Dendritic cell treated with granulocyte-macrophage colony-stimulating factor and Interleukin-4, amounts not matched to agents 40 ng/mL and 50 ng/mL, for 4 days (primary cell): ENCODE measurements around the gene CDK5RAP1.

Source experiments
- H3K27ac Mint-ChIP-seq: one replicate; pipeline ENCODE4 v1.8.0; 2022; ENCODE audit warnings: mild to moderate bottlenecking, mixed read lengths
- H3K27me3 Mint-ChIP-seq: one replicate; pipeline ENCODE4 v1.8.0; 2022; ENCODE audit warnings: mild to moderate bottlenecking, mixed read lengths
- H3K36me3 Mint-ChIP-seq: one replicate; pipeline ENCODE4 v1.8.0; 2022; ENCODE audit warnings: low read depth, mixed read lengths
- H3K4me1 Mint-ChIP-seq: one replicate; pipeline ENCODE4 v1.8.0; 2022; ENCODE audit warnings: low read depth, mixed read lengths
- H3K4me3 Mint-ChIP-seq: one replicate; pipeline ENCODE4 v1.8.0; 2022; ENCODE audit warnings: mild to moderate bottlenecking, moderate library complexity, mixed read lengths
- H3K9me3 Mint-ChIP-seq: one replicate; pipeline ENCODE4 v1.8.0; 2022; ENCODE audit warnings: mixed read lengths
- intact Hi-C: fragments of 100-400 bp; cut with micrococcal nuclease; formaldehyde crosslinking; loops from one replicate; pipeline ENCODE4 v1.15.0; 2022

The CDK5RAP1 gene

DNA sequence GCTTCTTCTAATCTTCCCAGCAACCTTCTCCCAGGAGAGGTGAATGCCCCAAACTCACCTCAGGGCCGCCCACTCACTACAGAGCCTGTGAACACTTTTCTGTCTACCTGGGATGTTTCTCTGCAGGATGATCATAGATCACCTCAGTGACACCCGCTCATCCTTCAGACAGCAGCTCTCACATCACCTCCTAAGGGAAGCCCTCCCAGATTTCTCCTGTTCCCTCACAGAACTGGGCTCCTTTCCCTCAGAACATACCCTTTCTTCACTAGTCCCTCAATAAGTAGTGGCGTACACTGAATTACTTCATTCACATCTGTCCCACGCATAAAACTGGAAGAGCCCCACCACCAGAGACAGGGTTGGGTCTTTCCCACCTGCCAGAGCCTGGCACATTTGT is 57.8 kb downstream of the CDK5RAP1 start:
- Mint-ChIP-seq H3K4me1 (no peaks in the 10 kb centered on the region), H3K9me3 (no peaks in the 10 kb centered on the region), H3K36me3 (peaks cover 11% of the 10 kb centered on the region), H3K4me3 (no peak overlapping the region), H3K27me3 (peaks cover 2% of the 10 kb centered on the region), H3K27ac (no peak overlapping the region)
- intact Hi-C loops = no loop called here

DNA sequence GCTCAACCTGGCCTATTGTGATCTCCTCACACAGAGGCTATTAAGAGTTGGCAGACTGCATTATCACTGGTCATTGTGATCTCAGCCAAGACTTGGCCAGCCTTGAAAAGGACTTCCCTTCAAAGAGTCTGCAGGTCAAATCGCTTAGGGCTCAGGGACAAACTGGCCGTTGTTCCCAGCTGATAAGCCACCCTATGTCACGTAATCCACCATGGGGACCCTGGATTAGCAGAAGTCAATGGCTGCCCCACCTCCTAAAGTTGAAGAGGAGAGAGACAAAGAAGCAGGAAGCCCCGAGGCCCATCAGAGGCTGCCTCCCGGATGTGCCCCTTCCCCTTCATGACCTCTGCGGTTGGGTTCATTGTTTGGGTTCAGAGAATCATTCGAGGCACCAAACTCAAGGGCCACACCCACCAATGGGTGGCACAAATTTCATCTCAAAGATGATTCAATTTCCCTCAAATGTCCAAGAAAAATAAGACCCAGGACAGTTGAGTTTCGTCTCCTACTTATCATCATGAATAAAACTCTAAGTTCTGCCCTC is 61.7 kb downstream of the CDK5RAP1 start:
- H3K4me1 Mint-ChIP-seq = no peaks in the 10 kb centered on the region
- H3K4me3 Mint-ChIP-seq = no peak overlapping the region
- intact Hi-C loops = no loop called here
- peaks cover 2% of the 10 kb centered on the region for H3K27me3 Mint-ChIP-seq
- no peaks in the 10 kb centered on the region for H3K36me3 Mint-ChIP-seq
- no peaks in the 10 kb centered on the region for H3K9me3 Mint-ChIP-seq
- H3K27ac Mint-ChIP-seq = no peak overlapping the region

DNA sequence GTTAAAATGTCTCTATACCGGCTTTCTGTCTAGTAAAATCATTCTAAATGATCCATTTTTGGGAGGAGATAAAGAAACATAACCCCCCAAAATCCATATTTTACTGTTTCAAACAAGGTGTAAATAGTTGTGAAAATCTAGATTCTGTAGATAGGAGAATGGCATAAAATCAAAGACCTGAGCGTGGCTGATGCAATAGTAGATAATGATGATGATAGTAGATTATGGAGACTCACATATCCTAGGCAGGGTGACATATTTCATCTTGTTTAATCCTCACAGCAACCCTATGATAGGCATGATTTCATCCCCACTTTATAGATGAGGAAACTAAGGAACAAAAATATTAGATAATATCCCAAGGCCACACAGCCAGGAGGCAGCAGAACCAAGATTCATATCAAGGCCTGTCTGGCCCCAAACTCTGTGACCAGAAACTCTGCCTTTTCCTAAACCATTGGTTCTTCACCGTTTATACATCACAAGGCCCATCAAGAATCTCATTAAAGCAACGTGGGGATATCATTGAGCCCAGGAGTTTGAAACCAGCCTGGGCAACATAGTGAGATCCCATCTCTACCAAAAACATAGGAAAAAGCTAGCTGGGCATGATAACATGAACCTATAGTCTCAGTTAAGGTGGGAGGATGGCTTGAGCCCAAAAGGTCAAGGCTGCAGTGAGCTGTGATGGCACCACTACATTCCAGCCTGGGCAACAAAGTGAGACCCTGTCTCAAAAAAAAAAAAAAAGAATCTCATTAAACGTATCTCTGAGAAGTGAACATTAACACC is 62.7 kb downstream of the CDK5RAP1 start:
- Mint-ChIP-seq H3K9me3 (no peaks in the 10 kb centered on the region), H3K27ac (no peak overlapping the region), H3K4me1 (no peaks in the 10 kb centered on the region), H3K27me3 (peaks cover 4% of the 10 kb centered on the region), H3K4me3 (no peak overlapping the region), H3K36me3 (no peaks in the 10 kb centered on the region)
- intact Hi-C loops = no loop called here

DNA sequence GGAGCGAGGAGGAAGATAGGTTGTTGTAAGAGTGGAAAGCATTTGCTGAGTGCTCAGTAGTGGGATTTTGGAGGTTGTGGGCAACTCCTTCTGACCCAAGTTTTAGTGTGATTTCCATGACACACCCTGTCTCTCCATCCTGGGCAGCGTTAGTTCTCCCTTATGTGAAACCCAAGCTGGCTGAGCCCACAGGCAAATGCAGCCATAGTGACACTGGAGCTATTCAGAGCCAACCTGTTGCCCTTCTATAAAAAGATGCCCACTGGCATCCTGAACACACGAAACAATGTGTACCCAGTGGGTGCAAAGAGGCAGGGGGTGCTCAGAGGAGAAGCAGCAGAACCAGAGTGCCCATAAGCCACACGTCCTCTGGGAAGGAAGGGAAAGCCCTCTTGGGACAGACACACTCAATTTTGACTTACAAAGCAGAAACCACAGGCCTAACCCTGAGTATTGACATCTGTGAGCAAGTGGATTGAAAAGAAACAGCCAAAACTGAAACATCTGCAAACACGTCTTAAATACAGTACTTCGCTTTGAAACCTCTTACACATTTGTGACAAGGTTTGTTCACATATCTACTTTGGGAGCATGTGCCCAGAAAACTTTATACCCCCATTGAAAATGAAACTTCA is 63.7 kb downstream of the CDK5RAP1 start:
- Mint-ChIP-seq H3K36me3 (no peaks in the 10 kb centered on the region), H3K4me3 (no peak overlapping the region), H3K4me1 (no peaks in the 10 kb centered on the region), H3K27ac (no peak overlapping the region), H3K9me3 (no peaks in the 10 kb centered on the region), H3K27me3 (peaks cover 6% of the 10 kb centered on the region)
- intact Hi-C loops = no loop called here

DNA sequence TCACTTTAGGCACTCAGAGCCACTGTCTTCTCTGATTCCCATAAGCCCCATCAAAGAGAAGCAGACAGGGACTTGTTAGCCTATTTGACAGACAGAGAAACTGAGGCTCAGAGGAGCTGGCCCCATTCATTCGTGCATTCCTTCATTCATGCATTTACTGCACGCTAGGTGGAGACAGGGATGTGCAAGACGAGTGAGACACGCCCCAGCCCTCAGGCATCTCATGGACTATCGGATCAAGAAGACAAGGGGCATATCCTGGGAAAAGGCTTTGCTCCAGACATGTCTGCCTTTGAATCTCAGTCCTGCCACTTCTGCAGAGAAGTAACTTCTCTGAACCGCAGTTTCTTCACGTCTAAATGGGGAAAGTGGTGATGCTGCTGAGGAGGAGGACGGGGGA is 64.2 kb downstream of the CDK5RAP1 start:
- Mint-ChIP-seq H3K27me3 (peaks cover 6% of the 10 kb centered on the region), H3K4me1 (no peaks in the 10 kb centered on the region), H3K9me3 (no peaks in the 10 kb centered on the region), H3K4me3 (no peak overlapping the region), H3K36me3 (no peaks in the 10 kb centered on the region), H3K27ac (no peak overlapping the region)
- intact Hi-C loops = no loop called here

DNA sequence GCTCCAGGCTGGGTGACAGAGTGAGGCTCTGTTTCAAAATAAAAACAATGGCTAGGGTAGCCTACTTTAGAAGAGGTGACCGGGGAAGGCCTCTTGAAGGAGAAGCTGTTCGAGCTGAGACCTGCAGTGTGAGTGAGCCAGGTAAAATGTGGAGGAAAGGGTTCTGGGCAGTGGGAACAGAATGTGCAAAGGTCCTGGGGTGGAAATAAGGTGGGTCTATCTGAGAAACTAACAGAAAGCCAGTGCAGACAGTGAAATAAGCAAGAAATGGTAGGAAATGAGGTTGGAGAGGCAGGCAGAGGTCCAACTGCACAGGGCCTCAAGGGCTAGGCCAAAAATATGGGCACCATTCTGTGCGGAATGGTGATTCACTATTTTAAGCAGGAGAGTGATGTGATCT is 64.9 kb downstream of the CDK5RAP1 start:
- no peak overlapping the region for H3K4me3 Mint-ChIP-seq
- no peak overlapping the region for H3K27ac Mint-ChIP-seq
- no peaks in the 10 kb centered on the region for H3K4me1 Mint-ChIP-seq
- peaks cover 6% of the 10 kb centered on the region for H3K27me3 Mint-ChIP-seq
- intact Hi-C loops = no loop called here
- no peaks in the 10 kb centered on the region for H3K9me3 Mint-ChIP-seq
- H3K36me3 Mint-ChIP-seq = no peaks in the 10 kb centered on the region

DNA sequence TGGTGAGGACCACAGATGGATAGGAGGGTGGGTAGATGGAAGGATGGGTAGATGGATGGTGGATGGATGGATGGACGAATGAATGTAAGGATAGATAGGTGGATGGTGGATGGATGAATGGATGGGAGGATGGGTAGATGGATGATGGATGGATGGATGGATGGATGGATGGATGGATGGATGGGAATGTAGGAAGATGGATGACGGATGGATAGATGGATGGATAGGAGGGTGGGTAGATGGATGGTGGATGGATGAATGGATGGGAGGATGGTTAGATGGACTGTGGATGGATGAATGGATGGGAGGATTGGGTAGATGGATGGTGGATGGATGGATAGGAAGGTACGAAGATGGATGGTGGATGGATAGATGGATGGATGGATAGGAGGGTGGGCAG is 67.2 kb downstream of the CDK5RAP1 start:
- Mint-ChIP-seq H3K9me3 (no peaks in the 10 kb centered on the region), H3K27ac (no peak overlapping the region), H3K36me3 (no peaks in the 10 kb centered on the region), H3K27me3 (peaks cover 6% of the 10 kb centered on the region), H3K4me3 (no peak overlapping the region), H3K4me1 (no peaks in the 10 kb centered on the region)
- intact Hi-C loops = no loop called here

DNA sequence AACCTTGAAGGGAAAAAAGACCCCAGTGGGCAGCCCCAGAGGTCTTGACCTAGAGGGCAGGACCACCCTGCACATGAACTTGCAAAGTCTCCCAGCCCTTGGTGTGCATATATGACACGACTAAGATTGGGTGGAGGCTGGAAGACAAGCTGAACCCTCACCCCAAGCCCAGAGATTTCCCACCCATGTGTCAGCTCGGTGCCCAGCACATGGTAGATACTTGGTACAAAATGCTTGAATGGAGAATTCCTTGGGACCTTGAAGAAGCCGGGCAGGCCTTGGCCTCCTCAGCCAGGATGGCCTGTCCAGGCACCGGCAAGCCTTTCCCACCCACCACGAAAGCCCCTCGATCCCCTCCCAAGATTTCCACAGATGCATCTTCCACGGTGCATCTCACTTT is 67.7 kb downstream of the CDK5RAP1 start:
- Mint-ChIP-seq H3K27ac (no peak overlapping the region), H3K27me3 (peaks cover 7% of the 10 kb centered on the region), H3K36me3 (no peaks in the 10 kb centered on the region), H3K9me3 (no peaks in the 10 kb centered on the region), H3K4me1 (no peaks in the 10 kb centered on the region), H3K4me3 (no peak overlapping the region)
- intact Hi-C loops = no loop called here

DNA sequence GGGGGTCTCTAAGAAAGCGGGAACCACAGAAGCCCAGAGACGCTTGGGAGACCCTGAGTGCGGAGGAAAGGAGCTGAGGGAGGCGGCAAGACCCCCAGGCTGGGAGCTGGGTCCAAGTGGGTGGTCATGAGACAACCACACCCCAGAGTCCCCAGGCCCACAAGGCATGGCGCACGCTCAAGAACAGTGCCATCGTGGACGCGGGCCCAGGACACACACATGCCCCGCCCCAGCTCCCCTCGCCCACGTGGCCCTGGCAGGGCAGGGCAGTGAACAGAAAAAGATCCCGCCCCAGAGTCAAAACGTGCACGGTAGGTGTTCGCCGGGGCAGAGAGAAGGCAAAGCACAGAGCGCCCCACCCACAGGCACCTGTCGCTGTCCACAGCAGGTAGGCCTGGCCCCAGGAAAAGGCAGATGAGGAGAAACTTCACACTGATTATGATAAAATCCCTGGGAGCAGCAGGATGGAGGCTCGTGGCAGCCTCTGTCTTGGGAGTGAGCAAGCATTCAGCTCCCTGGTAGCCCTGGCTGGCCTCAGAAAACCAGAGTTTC is 68.3 kb downstream of the CDK5RAP1 start:
- H3K27ac Mint-ChIP-seq = no peak overlapping the region
- H3K27me3 Mint-ChIP-seq = peaks cover 7% of the 10 kb centered on the region
- no peaks in the 10 kb centered on the region for H3K9me3 Mint-ChIP-seq
- H3K4me1 Mint-ChIP-seq = no peaks in the 10 kb centered on the region
- no peak overlapping the region for H3K4me3 Mint-ChIP-seq
- no peaks in the 10 kb centered on the region for H3K36me3 Mint-ChIP-seq
- intact Hi-C loops = no loop called here

DNA sequence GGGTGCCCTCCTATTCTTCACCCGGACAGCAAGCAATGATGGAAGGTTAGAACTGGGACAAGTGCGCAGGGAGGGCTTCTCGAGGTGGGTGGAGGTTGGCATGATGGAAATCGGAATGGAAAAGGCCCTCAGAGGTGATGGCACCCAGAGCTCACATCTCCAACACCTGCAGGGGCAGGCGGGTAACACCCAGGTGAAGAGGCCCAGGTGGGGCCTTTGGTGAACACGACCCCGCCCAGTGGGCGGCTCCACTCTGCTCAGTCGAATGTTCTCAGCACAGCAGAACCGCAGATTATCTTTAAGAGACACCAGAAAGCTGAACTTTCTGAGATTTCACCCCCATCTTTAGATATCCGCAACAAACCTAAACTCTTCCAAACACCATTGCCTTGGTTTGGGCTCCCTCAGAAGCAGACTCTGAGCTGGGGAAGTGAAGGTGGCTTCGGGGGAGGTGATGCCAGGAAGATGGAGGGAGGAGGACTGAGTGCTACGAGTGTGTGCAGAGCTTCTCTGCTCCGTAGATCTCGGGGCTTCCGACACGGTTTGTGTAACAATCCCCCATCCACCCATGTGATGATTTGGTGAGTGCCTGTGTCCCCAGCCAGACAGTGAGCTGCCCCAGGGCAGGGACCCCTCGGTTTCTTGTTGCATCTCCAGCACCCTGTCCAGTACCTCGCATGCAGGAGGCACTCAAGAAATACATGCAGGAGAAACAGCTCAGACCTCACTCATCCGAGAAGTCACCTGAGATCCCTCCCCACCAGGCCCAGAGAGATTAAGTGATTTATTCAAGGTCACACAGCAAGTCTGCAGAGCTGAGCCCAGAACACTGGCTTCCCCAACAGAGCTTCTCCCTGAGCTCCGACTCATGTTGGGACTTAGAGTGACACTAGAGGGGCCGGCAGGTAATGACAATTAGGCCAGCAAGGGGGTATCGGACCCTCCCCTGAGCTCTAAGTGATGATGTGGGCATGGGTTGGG is 72.9 kb downstream of the CDK5RAP1 start:
- H3K4me1 Mint-ChIP-seq = no peaks in the 10 kb centered on the region
- intact Hi-C loops = no loop called here
- no peaks in the 10 kb centered on the region for H3K36me3 Mint-ChIP-seq
- peaks cover 2% of the 10 kb centered on the region for H3K27me3 Mint-ChIP-seq
- no peak overlapping the region for H3K27ac Mint-ChIP-seq
- H3K4me3 Mint-ChIP-seq = no peak overlapping the region
- H3K9me3 Mint-ChIP-seq = no peaks in the 10 kb centered on the region

DNA sequence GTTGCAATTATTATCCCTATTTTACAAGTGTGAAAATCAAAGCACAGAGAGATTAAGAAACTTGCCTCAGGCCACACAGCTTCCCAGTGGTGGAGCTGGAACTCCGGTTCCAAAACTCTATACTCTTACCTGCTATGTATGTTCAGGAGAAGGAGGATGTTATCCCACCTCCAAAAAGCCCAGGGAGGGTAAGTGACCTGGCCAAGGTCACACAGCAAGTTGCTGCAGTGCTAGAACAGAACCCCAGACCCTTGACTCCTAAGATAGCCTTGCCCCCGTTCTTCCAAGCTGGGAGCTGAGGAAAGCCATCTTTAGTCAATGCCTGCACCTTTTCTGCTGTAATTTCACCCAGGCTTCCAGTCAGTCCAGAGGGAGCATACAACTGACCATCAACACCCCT is 76.0 kb downstream of the CDK5RAP1 start:
- Mint-ChIP-seq H3K27ac (no peak overlapping the region), H3K4me3 (no peak overlapping the region), H3K9me3 (no peaks in the 10 kb centered on the region), H3K27me3 (peaks cover 2% of the 10 kb centered on the region), H3K4me1 (no peaks in the 10 kb centered on the region), H3K36me3 (no peaks in the 10 kb centered on the region)
- intact Hi-C loops = no loop called here

DNA sequence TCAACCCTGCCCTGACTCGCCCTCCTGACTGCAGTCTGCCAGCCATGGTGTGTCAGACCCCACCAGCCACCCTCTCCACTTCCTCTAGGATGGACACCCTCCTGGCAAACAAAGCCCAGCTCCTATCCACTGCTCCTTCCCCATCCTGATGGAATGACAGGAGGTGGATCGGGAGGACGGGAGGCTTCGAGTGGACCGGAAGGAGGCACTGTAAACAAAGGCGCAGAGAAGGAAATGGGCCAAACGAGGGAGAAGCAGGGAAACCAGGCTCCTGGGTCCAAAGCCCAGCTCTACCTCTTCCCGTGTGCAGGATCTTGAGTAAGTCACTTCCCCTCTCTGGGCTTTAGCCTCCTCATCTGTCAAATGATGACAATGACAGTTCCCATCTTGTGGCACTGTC is 78.1 kb downstream of the CDK5RAP1 start:
- no peak overlapping the region for H3K27ac Mint-ChIP-seq
- H3K4me3 Mint-ChIP-seq = no peak overlapping the region
- H3K9me3 Mint-ChIP-seq = no peaks in the 10 kb centered on the region
- peaks cover 1% of the 10 kb centered on the region for H3K27me3 Mint-ChIP-seq
- no peaks in the 10 kb centered on the region for H3K36me3 Mint-ChIP-seq
- intact Hi-C loops = no loop called here
- no peaks in the 10 kb centered on the region for H3K4me1 Mint-ChIP-seq

DNA sequence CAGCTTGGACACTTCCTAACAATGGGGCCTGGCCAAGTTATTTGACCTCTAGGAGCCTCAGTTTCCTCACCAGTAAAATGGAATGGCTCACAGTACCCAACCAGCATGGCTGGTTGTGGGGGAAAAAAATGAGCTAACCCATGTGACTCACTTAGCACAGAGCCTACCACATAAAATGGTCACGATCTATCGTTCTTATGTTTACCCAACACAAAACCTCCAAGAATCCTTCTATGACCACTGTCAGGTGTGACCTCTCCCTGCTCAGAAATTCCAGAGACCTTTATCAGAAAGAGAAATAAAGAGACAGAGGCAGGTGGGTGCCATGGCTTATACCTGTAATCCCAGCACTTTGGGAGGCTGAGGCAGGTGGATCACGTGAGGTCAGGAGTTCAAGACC is 78.9 kb downstream of the CDK5RAP1 start:
- H3K4me1 Mint-ChIP-seq = no peaks in the 10 kb centered on the region
- no peak overlapping the region for H3K4me3 Mint-ChIP-seq
- no peaks in the 10 kb centered on the region for H3K36me3 Mint-ChIP-seq
- peaks cover 3% of the 10 kb centered on the region for H3K27me3 Mint-ChIP-seq
- intact Hi-C loops = no loop called here
- H3K9me3 Mint-ChIP-seq = no peaks in the 10 kb centered on the region
- H3K27ac Mint-ChIP-seq = no peak overlapping the region
